ENCODE results near the gene NOXRED1. TPM values are rescaled to one million over a fixed set of nuclear protein-coding genes. Genes with fewer than 3 reads are reported as not detected.

The NOXRED1 gene
- total and polyA plus RNA-seq, 10 of the 15 experiments (the other 5 are each of a cell fraction or from before 2014, with no cell fraction given), result 0.06 to 0.62 (median 0.14) TPM

DNA sequence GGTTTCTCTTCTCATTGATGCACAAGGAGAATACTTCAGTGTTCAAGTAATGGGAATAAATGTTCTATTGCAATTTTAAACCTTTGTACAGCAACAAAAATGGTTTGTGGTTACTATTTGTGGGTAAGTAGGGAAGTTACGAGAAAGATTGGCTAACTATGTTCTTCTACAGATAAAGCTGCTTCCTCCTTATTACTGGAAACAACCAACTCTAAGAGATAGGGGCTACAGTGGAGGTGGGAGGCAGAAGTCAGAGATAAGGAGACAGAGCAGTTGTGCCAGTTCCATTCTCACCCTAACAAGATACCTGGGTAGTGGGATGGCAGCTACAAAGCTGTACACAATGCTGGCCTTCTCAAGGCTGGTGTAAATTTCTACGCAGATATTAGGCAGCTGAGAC, 16.2 kb downstream of the NOXRED1 start (continued):
- TF ChIP-seq ZNF622 (IDR thresholded peaks at IDR 0.05) (no peak), HCFC1 (IDR thresholded peaks at IDR 0.05; ENCODE audit: low read length) (no peak)

DNA sequence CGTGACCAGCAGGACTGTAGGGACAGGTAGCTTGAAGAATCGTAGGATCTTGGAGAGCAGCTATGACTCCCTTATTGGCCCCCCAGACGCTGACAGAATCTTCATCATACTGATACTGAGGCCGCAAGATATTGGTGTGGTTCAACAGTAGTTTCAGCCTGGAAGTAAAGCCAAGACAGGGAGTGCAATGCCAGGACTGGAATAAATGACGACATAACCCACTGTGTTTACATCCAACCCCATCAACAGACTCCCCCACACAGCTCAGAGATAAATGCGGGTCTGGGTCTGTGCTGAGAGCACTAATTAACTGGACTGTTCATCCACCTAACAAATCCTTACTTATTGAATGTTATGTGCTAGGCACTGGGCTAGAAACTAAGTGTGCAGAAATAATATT, 16.6 kb downstream of the NOXRED1 start:
- no peak overlapping the region for H3K27ac ChIP-seq (ENCODE audit: control insufficient read depth, insufficient read depth)
- peak overlapping the region; percentile 15 for H2AFZ ChIP-seq (ENCODE audit: control insufficient read depth, low read depth, low read length)
- in situ Hi-C loops (cut with MboI), result no loop called here
- no peaks in the 10 kb centered on the region for H3K36me3 ChIP-seq (ENCODE audit: control insufficient read depth in 2 of 2, insufficient read depth in 2 of 2, low read length in 1 of 2)
- no peaks in the 10 kb centered on the region; the same call in 1 of the 2 replicates for H3K4me1 ChIP-seq (ENCODE audit: control insufficient read depth, insufficient read depth, low read length)
- no TSS peak for BruUV-seq (replicated peaks)
- 56% methylated on average over 6 of the region's 6 CpGs for WGBS (ENCODE audit: insufficient coverage, insufficient replicate concordance, low lambda C conversion rate, missing lambda C conversion rate)
- no peak for TF ChIP-seq IKZF2 (IDR thresholded peaks at IDR 0.05)
- no peak for TF ChIP-seq CHD1 (IDR thresholded peaks at IDR 0.05; ENCODE audit: low read depth, low read length)
- no peak for TF ChIP-seq CHD2 (IDR thresholded peaks at IDR 0.05; ENCODE audit: borderline replicate concordance, low read depth, low read length)
- TF ChIP-seq, protein P1, sequence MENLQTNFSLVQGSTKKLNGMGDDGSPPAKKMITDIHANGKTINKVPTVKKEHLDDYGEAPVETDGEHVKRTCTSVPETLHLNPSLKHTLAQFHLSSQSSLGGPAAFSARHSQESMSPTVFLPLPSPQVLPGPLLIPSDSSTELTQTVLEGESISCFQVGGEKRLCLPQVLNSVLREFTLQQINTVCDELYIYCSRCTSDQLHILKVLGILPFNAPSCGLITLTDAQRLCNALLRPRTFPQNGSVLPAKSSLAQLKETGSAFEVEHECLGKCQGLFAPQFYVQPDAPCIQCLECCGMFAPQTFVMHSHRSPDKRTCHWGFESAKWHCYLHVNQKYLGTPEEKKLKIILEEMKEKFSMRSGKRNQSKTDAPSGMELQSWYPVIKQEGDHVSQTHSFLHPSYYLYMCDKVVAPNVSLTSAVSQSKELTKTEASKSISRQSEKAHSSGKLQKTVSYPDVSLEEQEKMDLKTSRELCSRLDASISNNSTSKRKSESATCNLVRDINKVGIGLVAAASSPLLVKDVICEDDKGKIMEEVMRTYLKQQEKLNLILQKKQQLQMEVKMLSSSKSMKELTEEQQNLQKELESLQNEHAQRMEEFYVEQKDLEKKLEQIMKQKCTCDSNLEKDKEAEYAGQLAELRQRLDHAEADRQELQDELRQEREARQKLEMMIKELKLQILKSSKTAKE (IDR thresholded peaks at IDR 0.05; ENCODE audit: low read depth, poor library complexity, severe bottlenecking), result no peak
- TF ChIP-seq FOXK2 (IDR thresholded peaks at IDR 0.05), result no peak
- no peak for TF ChIP-seq HDGF (IDR thresholded peaks at IDR 0.05)
- TF ChIP-seq JUND (IDR thresholded peaks at IDR 0.05; ENCODE audit: low read depth, low read length), result no peak
- no peak for TF ChIP-seq SIX5 (IDR thresholded peaks at IDR 0.05; ENCODE audit: low read depth, low read length, severe bottlenecking)
- TF ChIP-seq WRNIP1 (IDR thresholded peaks at IDR 0.05; ENCODE audit: borderline replicate concordance, low read depth, low read length), result no peak
- TF ChIP-seq, protein P2, sequence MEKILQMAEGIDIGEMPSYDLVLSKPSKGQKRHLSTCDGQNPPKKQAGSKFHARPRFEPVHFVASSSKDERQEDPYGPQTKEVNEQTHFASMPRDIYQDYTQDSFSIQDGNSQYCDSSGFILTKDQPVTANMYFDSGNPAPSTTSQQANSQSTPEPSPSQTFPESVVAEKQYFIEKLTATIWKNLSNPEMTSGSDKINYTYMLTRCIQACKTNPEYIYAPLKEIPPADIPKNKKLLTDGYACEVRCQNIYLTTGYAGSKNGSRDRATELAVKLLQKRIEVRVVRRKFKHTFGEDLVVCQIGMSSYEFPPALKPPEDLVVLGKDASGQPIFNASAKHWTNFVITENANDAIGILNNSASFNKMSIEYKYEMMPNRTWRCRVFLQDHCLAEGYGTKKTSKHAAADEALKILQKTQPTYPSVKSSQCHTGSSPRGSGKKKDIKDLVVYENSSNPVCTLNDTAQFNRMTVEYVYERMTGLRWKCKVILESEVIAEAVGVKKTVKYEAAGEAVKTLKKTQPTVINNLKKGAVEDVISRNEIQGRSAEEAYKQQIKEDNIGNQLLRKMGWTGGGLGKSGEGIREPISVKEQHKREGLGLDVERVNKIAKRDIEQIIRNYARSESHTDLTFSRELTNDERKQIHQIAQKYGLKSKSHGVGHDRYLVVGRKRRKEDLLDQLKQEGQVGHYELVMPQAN (conservative IDR thresholded peaks at IDR 0.05), result no peak
- ChIA-PET CTCF (interaction anchor here (0.6 to 1.6 kb wide), 2 partner anchors 25 to 85 kb away, joined by 3 to 4 read pairs; no protein-coding TSS in a partner anchor), SMC1A (ENCODE audit: uncharacterized antibody, unreplicated experiment) (interaction anchor here (0.6 to 1.8 kb wide), 5 partner anchors 12 to 91 kb away, joined by 3 to 5 read pairs (median 3); no protein-coding TSS in a partner anchor), POLR2A (interaction anchor here (0.5 to 0.6 kb wide), 2 partner anchors 18 to 90 kb away, joined by 5 to 9 read pairs; no protein-coding TSS in a partner anchor), RAD21 (ENCODE audit: unreplicated experiment) (interaction anchor here (1.2 to 1.7 kb wide), 3 partner anchors 30 to 91 kb away, joined by 3 to 12 read pairs (median 3); partner anchors contain the start of genes SAMD15 and TMED8)
- ATAC-seq (no peak), FAIRE-seq (no peak), DNase-seq (ENCODE audit: low read depth, low spot score) (no peak)
- no peaks in the 10 kb centered on the region for H3K79me2 ChIP-seq (ENCODE audit: control insufficient read depth, insufficient read depth, low read length)
- no peak overlapping the region for H3K4me3 ChIP-seq
- no peaks in the 10 kb centered on the region for H4K20me1 ChIP-seq (ENCODE audit: control insufficient read depth, insufficient read depth)
- intact Hi-C loops (cut with micrococcal nuclease; ENCODE audit: unreplicated experiment), result no loop called here
- no peak overlapping the region for H3K9ac ChIP-seq (ENCODE audit: control insufficient read depth, insufficient read depth, low read length)
- no peaks in the 10 kb centered on the region for H3K9me3 ChIP-seq (replicated peaks; ENCODE audit: control insufficient read depth, insufficient read depth, low read length)
- H3K4me2 ChIP-seq (ENCODE audit: control insufficient read depth, insufficient read depth), result no peak overlapping the region; the same call in 1 of the 2 replicates
- no peaks in the 10 kb centered on the region for H3K27me3 ChIP-seq (replicated peaks in 1 of 2; ENCODE audit: control insufficient read depth in 2 of 2, insufficient read depth in 2 of 2, low read length in 1 of 2)

Measured in GM12878 (cell line).